Activated CD4-positive, alpha-beta T cell treated with anti-CD3 and anti-CD28 coated beads, Interleukin-2, amount 50 U/mL, for 1 hour (primary cell): ENCODE measurements around the gene PRSS37.
"Not testable (repeated sequence)": the region's sequence is repeated elsewhere in the genome, so short reads cannot be mapped to it uniquely, and the experiment has no call there.

Source experiments
- DNase-seq: peaks from one replicate; pipeline ENCODE4 v3.0.0-alpha.2; 2020

The PRSS37 gene, protein sequence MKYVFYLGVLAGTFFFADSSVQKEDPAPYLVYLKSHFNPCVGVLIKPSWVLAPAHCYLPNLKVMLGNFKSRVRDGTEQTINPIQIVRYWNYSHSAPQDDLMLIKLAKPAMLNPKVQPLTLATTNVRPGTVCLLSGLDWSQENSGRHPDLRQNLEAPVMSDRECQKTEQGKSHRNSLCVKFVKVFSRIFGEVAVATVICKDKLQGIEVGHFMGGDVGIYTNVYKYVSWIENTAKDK

DNA sequence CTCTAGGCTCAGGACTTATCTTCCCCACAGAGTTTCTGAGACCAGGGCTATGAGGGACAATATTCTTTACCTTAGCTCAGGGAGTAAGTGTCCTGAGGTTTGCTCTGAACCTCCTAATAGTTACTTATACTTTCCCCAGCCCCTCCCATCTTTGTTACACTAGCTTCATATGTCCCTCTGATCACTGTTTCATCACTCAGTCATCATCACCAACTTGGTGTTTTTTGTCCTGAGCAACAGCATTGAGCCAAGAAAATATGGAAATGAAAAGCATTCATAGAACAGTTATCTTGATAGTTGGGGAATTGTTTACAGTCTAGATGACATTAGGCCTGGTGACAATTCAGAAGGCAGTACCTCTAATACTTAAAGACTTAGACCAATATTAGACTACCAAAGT, at the start of gene PRSS37:
TSS of gene PRSS37 (minus strand) at position 101 of the 400 bp plus-strand sequence. CDS start 436 bp downstream, outside the sequence.
- DNase-seq = no peak

DNA sequence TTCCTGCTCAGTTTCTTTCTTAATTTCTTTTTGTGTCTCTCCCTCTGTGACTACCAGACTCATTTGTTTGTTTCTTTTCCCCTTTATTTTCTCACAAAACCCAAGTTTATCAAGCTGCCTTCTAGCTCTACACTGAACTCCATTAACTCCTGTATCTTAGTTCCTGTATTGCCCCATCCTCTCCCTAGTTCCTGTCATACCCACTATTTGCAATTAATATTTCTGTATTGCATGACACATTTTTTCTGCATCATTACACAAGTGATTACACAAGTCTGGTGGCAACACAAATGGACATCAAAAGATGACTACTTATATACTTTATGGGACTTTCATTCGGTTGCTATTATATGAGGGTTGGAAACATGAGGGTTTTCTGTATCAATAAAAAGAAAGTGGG, 48.0 kb upstream of the PRSS37 start:
- no peak for DNase-seq

DNA sequence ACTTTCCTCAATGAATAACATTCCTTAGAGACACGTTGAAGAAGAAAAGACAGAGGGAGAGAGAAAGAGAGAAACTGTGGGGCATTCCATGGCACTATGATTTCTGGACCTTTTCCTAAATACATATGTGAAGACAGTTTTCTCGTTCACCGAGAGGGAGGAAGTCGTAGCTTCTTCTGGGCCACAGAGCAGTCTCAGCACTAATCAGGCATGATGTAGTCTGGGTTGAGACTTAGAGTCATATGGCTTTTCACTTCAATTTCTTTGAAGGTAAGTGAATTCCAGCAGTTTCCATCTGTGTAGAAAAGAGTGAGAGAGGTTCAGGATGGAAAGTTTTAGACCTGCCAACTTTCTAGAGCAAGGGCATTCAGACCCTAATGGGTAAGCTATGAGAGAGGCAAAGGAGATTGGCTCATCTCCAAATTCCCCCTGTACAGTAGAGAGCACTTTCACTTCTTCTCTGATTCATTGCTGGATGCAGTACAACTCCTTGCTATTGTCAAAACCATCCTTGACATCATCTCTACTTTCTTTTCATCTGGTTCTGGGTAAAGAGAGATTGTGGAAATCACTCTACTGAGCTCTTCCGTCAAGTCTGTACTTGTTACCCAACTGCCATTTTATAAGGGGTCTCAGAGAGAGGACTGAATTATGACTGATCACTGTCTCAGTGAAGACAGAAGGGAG, 43.4 kb upstream of the PRSS37 start:
- no peak for DNase-seq

DNA sequence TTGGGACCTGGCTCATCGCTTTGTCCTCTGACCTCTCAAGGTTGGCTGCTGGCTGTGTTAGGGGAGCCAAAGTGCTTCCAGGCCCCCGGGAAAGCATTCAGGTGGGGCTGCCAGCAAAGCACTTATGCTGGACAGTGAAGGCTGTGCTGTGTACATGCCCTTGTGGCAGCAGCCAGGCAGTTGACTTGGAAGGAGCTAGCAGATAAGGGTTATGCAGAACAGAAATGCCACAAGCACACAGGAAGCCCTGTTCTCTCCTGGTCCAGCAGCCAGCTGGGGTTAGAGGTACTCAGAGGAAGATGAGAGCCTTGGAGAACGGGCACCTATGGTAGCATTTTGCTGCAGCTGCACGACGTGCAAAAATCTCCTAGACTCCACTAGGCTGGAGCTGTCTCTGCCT, 39.7 kb upstream of the PRSS37 start:
- no peak for DNase-seq

DNA sequence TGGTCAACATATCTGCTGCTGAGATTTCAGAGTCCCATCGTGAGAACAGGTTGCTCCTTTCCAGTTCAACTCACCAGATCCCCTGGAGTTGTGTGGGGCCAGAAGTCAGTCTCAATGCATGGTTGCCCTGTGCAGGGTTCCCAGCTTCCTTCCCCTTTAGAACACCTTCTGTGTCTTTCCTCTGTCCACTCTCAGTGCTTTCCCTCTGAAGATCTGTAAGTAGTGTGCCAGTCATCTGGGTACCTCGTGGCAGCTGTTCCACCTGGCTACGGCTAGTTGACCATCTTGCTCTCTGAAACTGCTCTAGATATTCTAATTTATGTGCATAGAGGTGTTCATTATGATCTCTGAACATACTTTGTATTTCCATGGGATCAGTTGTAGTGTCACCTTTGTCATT, 36.1 kb upstream of the PRSS37 start:
- no peak for DNase-seq

DNA sequence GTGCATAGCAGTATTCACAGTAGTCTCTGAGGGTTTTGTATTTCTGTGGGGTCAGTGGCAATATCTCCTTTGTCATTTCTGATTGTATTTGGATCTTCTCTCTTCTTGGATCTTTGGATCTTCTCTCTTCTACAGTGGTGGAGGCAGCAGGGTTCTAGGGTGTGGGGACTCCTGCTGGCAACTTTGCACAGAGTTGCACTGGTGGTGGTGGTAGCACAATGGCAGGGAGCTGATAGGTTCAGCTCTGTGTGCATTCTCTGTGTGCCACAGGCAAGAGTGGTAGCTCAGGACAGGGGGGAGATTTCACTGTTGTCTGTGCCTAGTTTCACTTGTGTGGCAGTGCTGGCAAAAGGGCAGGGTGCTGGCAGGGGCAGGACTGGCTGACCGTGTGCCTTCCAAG, 35.1 kb upstream of the PRSS37 start:
- DNase-seq = no peak

DNA sequence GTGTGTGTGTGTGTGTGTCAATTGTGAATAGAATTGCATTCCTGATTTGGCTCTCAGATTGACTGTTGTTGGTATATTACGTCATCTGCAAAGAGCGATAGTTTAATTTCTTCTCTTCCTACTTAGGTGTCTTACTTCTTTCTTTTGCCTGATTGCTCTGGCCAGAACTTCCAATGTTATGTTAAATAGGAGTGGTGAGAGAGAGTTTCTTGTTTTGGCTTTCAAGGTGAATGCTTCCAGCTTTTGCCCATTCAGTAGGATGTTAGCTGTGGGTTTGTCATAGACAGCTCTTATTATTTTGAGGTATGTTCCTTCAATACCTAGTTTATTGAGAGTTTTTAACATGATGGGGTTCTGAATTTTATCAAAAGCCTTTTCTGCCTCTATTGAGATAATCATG, 34.2 kb upstream of the PRSS37 start:
- DNase-seq = no peak

DNA sequence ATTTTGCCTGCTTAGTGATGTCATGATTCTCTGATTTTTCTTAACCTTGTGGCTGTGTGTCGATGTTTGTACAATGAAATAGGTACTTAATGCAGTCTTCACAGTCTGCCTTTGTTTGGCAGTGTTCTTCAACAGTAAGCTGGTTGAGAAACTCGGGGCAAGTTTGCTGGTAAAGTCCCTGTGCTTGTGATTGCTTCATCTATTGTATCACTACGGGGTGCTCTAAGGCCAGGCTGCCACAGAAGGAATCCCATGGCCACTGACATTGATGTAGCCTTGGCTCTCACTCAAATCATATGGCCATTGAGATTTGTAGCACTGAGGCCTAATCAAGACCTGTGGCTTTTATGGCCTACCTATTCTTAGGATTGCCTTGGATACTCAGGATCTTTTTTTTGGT, 33.5 kb upstream of the PRSS37 start:
- DNase-seq = no peak

DNA sequence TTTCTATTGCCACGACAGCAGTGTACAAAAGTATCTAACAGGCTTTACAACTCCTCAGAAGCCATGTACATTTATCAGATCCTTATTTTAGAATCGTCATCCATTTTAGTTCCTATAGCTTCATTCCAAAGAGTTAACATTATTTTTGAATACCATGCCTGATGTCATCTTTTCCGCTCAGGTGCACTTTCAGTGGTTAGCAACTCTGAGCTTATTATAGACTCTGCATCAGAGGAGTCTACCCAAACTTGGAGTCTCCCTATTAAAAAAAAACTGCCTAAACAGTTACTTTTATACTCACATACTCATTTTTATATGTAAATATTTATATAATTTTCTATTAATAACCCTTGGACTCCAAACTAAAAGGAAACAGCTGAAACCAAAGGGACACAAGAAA, 31.6 kb upstream of the PRSS37 start:
- no peak for DNase-seq

DNA sequence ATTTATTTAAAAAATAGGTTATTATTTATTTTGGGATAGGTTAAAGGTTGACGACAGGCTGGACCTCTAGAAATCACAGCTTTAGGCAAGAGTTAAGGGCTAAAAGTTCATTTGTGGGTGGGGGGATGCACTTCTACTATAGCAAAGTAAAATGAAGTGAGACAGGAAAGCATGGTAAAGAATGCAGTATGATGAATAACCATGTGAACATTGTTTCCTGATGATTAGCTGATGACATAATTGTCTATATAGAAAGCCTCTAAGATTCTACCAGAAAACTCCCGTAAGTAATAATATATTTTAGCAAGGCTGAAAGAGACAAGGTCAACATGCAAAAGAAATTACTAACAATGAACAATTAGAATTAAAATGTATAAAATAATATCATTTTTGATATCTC, 25.7 kb upstream of the PRSS37 start:
- no peak for DNase-seq

DNA sequence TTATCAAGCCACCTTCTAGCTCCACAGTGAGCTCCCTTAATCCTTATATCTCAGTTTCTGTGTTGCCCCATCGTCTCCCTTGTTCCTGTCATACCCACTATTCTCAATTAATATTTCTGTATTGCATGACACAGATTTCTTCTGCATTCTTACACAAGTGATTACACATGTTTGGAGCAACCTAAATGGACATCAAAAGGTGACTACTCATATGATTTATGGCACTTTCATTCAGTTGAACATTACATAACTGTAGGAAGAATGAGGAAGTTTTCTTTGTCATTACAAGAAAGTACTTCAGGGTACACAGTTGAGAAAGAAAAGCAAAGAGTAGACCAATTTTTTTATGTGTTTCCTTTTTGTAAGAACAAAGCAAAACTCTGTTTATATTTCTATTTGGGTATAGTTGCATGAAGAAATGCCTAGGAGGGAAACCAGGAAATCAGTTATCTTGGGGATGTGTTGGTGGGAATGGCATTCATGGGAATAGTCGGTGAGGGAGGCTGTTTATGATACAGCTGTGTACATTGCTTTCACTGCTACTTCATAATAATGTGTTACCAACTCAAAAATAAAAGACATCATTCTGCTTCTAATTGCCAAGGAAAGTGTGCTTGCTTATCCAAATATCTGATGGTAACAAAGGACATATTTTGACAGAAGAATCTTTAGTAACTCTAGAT, 23.6 kb upstream of the PRSS37 start:
- no peak for DNase-seq

DNA sequence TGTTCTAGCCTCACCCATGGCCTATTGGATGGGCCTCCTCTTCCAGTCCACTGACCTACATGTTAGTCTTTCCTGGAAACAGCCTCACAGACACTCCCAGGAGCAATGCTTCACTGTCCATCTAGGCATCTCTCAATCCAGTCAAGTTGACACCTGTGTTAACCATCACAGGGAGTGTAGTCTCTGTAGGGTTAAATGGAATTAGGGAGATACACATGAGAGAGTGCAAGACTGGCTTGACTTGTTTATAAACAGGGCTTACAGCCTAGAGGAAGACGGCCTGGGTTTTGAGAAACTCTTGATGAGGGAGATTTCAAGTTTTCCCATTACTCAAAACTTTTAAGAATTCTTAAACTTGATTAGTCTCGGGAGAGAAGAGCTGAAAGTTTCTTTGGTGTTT, 18.9 kb upstream of the PRSS37 start:
- no peak for DNase-seq

DNA sequence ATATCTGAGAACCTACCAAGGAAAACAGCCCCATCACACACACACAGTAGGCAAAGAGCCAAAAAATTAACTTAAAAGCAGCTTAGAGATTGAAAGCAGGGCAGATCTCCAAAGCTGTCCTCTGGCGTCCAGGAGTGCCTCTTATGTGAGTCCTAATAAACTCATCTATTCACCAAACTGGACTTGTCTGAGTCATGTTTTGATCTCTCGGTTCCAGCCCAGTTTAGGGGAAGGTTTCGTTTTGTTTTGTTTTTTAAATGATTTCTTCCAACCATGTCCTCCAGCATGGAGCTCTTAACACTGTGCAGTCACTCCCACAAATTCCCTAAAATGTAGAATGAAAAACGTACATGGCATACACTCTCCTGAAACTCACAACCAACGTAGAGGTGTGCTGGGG, 6.7 kb upstream of the PRSS37 start:
- DNase-seq = no peak

DNA sequence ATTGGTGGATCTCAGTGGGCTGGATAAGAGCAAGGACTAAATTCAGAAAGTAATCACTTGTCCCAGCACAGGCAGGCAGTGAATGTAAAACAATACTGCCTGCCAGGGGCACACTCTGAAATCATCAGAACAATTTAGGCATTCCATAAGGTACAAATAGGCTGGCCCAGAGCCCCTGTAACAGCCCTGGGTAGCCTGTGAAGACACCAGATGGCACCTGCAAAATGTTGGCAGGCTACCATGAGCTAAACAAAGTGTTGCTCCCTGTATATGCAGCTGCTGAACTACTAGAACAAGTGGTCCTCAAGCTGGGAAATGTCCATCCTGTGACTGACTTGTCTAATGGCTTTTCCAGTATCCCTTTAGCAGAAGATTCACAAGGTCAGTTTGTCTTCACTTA, 3.0 kb upstream of the PRSS37 start:
- DNase-seq = no peak

DNA sequence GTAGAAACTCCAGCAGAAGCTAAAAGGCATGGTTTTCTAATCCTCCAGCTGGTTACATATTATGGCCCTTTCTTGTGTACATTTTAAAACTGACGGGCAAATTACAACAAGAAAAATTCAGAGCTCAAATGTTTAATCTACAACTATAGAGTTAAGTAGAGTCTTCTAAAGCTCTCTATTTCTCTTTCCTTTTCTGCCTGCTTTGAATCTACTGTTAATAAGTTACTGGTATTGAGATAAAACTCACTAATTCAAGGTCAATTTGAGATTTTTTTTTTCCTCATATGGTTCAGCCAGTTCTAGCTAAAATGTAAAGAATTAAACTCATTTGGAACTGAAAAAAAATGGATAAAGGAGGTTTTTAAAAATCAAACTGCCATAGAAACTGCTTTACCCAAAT, 1.6 kb upstream of the PRSS37 start:
- no peak for DNase-seq

DNA sequence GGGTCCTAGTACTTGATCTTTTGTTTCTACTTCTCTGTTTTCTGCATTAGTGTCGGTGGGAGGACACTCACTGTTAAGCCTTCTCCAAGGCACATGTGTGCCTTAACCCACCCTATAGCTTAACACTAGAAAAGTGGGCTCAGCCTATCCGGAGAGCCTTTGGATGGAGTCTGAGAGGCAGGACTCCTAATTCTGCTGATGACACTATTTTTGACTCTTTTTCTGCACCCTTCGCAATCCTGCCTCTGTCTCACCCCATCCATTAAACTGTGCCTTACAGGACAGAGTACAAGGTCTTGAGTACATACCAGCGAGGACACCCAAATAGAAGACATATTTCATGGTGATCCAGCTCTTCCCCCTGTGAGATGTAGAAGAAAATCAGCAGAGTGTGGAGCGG, 577 bp downstream of the PRSS37 start:
- DNase-seq = no peak

DNA sequence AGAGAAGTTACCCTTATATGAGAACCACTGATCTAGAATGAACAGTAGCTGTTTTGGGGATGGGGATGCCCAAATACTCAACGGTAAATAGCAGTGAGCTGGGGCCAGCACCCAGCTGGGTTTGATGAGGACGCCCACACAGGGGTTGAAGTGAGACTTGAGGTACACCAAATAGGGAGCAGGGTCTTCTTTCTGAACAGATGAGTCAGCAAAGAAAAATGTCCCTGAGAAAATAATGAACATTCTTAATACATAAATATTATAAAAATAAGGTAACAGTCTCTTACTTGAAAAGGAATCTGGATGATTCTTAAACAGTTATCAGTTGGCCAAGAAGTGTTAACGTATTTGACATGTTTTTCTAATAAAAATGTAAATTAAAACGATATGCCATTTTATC, 2.0 kb downstream of the PRSS37 start:
- DNase-seq = no peak

DNA sequence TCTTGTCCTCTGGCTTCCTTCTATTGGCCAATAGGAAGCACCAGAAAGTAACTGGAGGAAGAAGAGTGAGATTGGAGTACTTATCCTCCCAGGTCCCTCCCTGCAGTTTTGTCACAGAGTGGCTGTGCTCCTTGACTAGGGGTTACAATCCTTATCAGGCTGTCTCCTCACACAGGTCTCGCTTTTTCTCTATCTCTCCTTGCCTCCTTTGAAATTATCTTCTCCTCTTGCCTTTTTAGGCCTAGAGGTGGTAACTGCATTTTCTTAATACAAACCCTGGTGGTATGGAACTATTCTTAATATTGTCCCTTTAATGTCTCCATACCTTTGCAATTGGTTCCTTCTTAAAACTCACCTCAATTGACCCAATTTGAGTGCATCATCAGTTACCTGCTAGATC, 2.7 kb downstream of the PRSS37 start:
- no peak for DNase-seq

DNA sequence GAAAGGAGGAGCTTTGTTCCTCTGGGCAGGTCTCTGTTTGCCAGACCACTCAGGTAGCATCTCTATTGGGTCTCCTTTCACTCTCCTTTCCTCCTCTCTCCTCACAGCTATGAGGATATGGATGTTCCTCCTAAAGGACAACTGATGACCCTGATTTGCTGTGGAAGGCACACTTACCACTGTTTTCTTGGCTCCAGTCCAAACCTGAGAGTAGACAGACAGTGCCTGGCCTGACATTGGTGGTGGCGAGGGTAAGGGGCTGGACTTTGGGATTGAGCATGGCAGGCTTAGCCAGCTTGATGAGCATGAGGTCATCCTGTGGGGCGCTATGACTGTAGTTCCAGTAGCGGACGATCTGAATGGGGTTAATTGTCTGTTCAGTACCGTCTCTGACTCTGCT, 3.6 kb downstream of the PRSS37 start:
- DNase-seq = no peak

DNA sequence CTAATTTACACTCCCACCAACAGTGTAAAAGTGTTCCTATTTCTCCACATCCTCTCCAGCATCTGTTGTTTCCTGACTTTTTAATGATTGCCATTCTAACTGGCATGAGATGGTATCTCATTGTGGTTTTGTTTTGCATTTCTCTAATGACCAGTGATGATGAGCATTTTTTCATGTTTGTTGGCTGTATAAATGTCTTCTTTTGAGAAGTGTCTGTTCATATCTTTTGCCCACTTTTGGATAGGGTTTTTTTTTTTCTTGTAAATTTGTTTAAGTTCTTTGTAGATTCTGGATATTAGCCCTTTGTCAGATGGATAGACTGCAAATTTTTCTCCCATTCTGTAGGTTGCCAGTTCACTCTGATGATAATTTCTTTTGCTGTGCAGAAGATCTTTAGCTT, 18.9 kb downstream of the PRSS37 start:
- not testable (repeated sequence) for DNase-seq

DNA sequence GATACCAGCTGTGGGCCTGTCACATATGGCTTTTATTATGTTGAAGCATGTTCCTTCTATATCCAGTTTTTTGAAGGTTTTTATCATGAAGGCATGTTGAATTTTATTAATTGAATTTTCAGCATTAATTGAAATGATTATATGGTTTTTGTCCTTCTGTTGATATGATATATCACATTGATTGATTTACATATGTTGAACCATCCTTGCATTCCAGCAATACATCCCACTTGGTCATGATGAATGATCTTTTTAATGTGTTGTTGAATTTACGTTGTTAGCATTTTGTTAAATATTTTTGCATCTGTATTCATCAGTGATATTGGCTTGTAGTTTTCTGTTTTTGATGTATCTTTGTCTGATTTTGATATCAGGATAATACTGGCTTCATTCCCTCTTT, 21.2 kb downstream of the PRSS37 start:
- DNase-seq = no peak

DNA sequence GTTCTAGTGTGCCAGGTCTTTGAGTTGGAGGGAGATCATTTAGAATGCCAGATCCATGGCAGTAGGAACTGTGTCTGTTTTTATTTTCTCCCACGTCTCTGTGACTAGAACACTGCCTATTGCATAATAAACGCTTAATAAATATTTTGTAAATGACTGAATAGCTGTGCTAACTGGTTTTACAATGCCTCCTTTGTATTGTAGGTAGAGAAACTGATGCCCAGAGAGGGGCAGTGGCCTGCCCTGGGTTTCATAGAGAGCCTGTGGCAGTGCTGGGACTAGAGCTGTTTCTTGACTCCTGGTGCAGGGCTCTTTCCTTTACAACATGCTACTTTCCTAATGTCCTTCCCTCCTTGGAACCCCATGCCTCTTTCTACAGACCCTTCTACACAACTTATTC, 48.8 kb downstream of the PRSS37 start:
- no peak for DNase-seq

DNA sequence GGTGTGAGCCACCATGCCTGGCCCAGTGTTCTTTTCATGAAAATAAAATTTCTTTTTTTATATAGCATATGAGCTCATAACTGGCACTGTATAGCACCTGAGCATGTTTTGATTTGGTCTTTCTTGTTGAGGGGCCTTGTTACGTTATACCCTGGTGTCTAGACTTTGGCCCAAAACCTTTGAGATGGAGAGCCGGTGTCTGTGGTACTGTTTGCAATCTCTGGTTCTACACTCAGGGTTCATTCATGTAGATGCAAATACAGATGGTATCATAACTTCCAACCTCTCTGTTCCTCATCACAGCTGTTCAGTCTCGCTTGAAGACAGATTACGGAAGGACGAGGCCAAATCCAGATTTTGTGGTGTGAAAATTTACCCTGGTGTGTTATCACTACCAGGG, 51.4 kb downstream of the PRSS37 start, which contains the start of gene TAS2R5:
TSS of gene TAS2R5 (plus strand) at position 301 of the 400 bp plus-strand sequence. CDS start 145 bp downstream, outside the sequence.
- no peak for DNase-seq

DNA sequence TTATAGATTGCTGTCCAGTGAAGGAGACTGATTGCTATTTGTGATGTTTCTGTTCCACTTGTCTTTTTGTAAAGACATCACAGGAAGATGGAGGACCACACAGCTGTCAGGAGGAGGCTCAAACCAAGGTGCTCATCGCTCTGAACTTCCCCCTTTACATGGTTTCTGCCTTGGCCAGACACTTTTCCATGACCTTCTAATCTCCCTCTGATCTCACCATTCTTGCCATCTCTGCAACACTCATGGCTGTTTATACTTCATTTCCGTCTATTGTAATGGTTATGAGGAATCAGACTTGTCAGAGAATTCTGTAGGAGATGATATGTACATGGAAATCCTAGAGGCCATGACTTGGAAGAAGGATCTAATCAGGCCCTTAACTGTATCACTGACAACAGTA, 53.0 kb downstream of the PRSS37 start:
- DNase-seq = no peak
